ENCODE data around the gene ANKRD63. TPM values are rescaled to one million over a fixed set of nuclear protein-coding genes. Genes with fewer than 3 reads are reported as not detected.

ANKRD63 gene
- total RNA-seq, 4 donors from 2014 or later: not detected

DNA sequence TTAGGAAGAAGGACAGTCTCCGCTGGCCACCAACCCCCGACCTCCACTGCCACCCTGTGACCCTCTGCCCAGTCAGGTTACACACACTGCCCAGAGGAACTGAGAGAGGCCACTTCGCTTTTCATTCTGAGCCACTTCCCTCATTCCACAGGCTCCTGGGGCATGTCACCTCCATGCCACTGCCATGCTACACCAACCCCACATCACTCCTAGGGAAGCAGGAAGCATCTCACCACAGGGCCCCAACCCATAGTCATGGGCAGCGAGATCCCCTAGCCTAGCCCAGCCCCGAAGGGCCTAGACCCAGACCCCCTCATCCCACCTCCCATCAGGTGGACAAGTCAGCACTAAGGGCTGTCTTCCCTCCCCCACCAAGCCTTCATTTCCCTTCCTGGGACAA lies 23.5 kb upstream of the ANKRD63 start:
- Histone ChIP-seq H3K27me3 (peaks cover 0 to 13% (median 0%) of the 10 kb centered on the region in 4 donors), H3K27ac (replicated peaks in 1 of 4) (no peak overlapping the region), H3K4me3 (peak overlapping the region; percentile 18 to 45 (median 29)), H3K4me1 (peaks cover 0 to 15% (median 7%) of the 10 kb centered on the region in 4 donors), H3K36me3 (no peaks in the 10 kb centered on the region), H3K9me3 (no peaks in the 10 kb centered on the region)
- no peak for DNase-seq (ENCODE audit: extremely low spot score)
- TF ChIP-seq EP300 (IDR thresholded peaks at IDR 0.05): no peak
- no peak for TF ChIP-seq POLR2A (IDR thresholded peaks at IDR 0.05; ENCODE audit: low read depth)
- TF ChIP-seq POLR2AphosphoS5 (IDR thresholded peaks at IDR 0.05): no peak
- TF ChIP-seq, protein P1, sequence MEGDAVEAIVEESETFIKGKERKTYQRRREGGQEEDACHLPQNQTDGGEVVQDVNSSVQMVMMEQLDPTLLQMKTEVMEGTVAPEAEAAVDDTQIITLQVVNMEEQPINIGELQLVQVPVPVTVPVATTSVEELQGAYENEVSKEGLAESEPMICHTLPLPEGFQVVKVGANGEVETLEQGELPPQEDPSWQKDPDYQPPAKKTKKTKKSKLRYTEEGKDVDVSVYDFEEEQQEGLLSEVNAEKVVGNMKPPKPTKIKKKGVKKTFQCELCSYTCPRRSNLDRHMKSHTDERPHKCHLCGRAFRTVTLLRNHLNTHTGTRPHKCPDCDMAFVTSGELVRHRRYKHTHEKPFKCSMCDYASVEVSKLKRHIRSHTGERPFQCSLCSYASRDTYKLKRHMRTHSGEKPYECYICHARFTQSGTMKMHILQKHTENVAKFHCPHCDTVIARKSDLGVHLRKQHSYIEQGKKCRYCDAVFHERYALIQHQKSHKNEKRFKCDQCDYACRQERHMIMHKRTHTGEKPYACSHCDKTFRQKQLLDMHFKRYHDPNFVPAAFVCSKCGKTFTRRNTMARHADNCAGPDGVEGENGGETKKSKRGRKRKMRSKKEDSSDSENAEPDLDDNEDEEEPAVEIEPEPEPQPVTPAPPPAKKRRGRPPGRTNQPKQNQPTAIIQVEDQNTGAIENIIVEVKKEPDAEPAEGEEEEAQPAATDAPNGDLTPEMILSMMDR (IDR thresholded peaks at IDR 0.05): no peak
- intact Hi-C loops (cut with DNase I): no loop called here
- WGBS: 92% methylated on average over 4 of the region's 5 CpGs

DNA sequence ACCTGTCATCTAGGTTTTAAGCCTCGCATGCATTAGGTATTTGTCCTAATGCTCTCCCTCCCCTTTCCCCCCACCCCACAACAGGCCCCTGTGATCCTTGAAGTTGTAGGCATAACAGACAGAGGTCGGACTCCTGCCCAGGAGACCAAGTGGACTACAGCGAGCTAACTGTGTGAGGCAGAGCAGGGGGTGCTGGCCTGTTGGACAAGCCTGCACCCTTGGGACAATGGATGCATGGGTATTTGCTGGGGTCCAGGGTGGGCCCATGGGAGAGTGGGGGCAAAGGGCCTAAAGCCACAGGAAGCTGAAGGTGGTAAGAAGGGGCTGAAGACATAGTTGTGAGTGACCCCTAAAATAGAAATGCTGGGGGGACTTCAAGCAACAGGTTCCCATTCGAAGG lies 22.4 kb upstream of the ANKRD63 start:
- Histone ChIP-seq H3K36me3 (no peaks in the 10 kb centered on the region), H3K9me3 (peaks cover 0 to 5% (median 1%) of the 10 kb centered on the region in 4 donors), H3K27ac (replicated peaks in 1 of 4) (no peak overlapping the region), H3K4me3 (no peak overlapping the region), H3K27me3 (peaks cover 0 to 10% (median 0%) of the 10 kb centered on the region in 4 donors), H3K4me1 (peaks cover 0 to 15% (median 7%) of the 10 kb centered on the region in 4 donors)
- 100% methylated on average over 3 of the region's 4 CpGs for WGBS
- intact Hi-C loops (cut with DNase I): no loop called here
- no peak for TF ChIP-seq EP300 (IDR thresholded peaks at IDR 0.05)
- no peak for TF ChIP-seq POLR2A (IDR thresholded peaks at IDR 0.05; ENCODE audit: low read depth)
- TF ChIP-seq, protein P1 (IDR thresholded peaks at IDR 0.05): no peak
- TF ChIP-seq POLR2AphosphoS5 (IDR thresholded peaks at IDR 0.05): no peak
- no peak for DNase-seq (ENCODE audit: extremely low spot score)

DNA sequence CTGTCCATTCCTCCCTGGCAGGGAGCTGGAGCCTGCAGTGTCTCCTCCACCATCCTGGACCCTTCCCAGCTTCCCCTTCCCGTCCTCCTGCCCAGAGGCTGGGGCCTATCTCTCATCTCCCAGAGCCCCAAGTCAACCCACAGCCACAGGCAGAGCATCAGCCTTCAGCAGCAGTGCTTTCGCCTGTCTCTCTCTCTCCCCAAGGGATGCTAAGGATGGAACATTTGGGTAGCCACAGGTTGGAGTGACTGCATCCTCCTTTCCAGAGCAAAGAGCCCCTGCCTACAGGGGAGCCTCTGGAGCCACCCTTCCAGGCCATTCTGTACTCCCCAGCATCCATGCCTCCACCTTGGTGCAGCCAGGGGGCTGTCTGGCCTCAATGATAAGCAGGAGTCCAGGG lies 20.7 kb upstream of the ANKRD63 start:
- Histone ChIP-seq H3K4me1 (peaks cover 0 to 14% (median 4%) of the 10 kb centered on the region in 4 donors), H3K4me3 (no peak overlapping the region), H3K27me3 (peaks cover 0 to 9% (median 0%) of the 10 kb centered on the region in 4 donors), H3K9me3 (peaks cover 0 to 5% (median 2%) of the 10 kb centered on the region in 4 donors), H3K36me3 (no peaks in the 10 kb centered on the region), H3K27ac (replicated peaks in 1 of 4) (no peak overlapping the region)
- no peak for DNase-seq (ENCODE audit: extremely low spot score)
- WGBS: no CpG with 5 or more reads among the region's 2 CpGs
- intact Hi-C loops (cut with DNase I): no loop called here
- TF ChIP-seq POLR2AphosphoS5 (IDR thresholded peaks at IDR 0.05) (no peak), POLR2A (IDR thresholded peaks at IDR 0.05; ENCODE audit: low read depth) (no peak), EP300 (IDR thresholded peaks at IDR 0.05) (no peak)
- TF ChIP-seq, protein P1 (IDR thresholded peaks at IDR 0.05): no peak

DNA sequence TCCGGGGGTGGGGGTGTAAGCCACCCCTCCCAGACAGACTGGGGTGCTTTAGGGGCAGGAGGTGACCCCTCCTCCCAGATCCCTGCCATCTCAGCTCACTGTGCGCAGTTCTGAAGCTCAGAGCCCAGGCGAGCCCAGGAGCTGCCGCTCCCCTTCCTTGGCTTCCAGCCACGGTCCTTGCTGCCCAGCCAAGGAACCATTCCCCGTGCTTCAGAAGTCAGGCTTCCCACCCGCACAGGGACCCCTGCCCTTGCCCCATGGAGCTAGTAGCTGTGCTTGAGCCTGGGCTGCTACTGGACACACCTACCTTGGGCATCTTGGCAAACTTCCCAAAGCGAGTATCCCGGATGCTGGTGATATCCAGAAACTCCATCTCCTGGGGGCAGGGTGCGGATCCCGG lies 20.1 kb upstream of the ANKRD63 start:
- intact Hi-C loops (cut with DNase I): no loop called here
- TF ChIP-seq EP300 (IDR thresholded peaks at IDR 0.05): no peak
- TF ChIP-seq POLR2AphosphoS5 (IDR thresholded peaks at IDR 0.05): no peak
- TF ChIP-seq POLR2A (IDR thresholded peaks at IDR 0.05; ENCODE audit: low read depth): no peak
- TF ChIP-seq, protein P1 (IDR thresholded peaks at IDR 0.05): no peak
- 64% methylated on average over 7 of the region's 11 CpGs for WGBS
- Histone ChIP-seq H3K4me3 (no peak overlapping the region), H3K27ac (replicated peaks in 1 of 4) (no peak overlapping the region), H3K27me3 (peaks cover 0 to 9% (median 0%) of the 10 kb centered on the region in 4 donors), H3K9me3 (peaks cover 0 to 5% (median 2%) of the 10 kb centered on the region in 4 donors), H3K36me3 (no peaks in the 10 kb centered on the region), H3K4me1 (peaks cover 0 to 12% (median 4%) of the 10 kb centered on the region in 4 donors)
- DNase-seq (ENCODE audit: extremely low spot score): no peak

Measured in esophagus muscularis mucosa (tissue), 4 donors.